GM20000 (cell line): ENCODE data around the gene GPRIN2.

Experiments
- DNase-seq: peaks from one replicate; pipeline ENCODE4 v3.0.0; 2012; ENCODE audit warnings: low spot score
- CTCF ChIP-seq: IDR thresholded peaks from 2 replicates; pipeline ENCODE4 v1.5.1; 2012; ENCODE audit warnings: mild to moderate bottlenecking, control low read depth; ENCODE audit errors: extremely low read depth, missing control alignments

Gene GPRIN2

DNA sequence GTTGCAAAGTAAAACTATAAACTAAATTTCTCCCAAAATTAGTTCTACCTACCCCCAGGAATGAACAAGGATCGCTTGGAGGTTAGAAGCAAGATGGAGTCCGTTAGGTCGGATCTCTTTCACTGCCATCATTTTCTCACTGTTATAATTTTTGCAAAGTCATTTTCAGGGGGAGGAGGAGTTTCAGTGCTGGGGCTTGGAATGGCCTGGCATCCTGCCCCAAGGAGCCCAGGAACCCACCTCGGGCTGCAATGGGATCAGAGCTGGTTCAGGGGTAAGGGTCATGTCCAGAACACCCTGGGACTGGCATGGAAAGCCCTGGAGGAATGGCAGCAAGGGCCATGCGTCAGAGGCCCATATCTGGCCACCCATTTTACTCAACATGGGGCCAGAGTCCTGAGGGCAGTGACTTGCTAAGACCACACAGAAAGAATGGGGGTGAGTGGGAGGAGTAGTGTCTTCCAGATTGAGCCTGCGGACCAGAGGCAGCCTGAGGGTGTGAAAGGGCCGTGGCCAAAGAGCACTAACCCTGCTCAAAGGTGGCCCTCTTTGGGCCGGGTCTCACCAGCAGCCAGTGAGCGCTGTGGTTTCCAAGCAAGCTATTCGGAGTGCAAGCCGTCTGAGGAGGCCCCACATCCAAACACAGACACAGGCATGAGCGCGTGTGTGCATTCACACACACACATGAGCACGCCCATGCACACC lies 31.8 kb downstream of the GPRIN2 start:
- no peak for TF ChIP-seq CTCF
- no peak for DNase-seq

GRCh38 chr10:46523962-46524471 lies 32.4 kb downstream of the GPRIN2 start:
- no peak for TF ChIP-seq CTCF
- no peak for DNase-seq

DNA sequence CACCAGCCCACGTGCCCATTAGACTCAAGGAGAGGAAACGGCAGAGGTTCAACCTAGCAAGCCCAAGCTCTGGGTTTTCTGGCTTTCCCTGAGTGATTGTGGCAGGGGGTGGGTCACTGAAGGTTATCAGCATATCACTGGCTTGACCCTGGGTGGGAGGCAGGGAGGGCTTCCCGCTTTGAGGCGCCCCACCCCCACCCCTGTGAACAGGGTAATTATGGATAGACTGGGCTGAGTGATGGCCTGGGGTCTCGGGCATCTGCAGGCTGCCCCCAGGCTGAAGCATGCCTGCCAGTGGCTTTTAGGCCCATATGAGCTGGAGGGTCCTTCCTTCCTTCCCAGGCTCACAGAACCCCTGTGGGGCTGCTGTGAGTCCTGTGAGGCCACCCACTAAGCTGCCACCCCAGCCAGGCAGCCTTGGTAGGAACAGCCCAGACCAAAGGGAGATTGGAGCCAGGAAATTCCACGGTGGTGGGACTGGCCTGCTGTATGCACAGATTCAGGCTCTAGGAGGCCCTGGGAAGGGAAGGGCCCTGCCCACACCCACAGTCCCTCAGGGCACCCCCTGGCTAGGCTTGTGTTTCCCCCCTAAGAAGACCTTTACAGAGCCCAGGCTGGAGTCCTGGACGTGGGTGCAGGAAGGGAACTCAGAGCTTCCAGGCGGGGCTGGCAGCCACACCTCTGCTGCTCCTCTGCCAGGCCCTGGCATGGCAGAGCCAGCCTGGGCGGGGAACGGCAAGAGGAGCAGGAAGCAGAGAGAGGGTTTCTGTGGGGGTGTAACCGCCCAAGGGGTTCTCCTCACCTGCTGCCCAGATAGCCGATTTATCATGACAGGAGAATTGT lies 33.1 kb downstream of the GPRIN2 start:
- no peak for DNase-seq
- TF ChIP-seq CTCF: no peak

GRCh38 chr10:46522295-46523118 lies 34.0 kb downstream of the GPRIN2 start:
- DNase-seq: no peak

DNA sequence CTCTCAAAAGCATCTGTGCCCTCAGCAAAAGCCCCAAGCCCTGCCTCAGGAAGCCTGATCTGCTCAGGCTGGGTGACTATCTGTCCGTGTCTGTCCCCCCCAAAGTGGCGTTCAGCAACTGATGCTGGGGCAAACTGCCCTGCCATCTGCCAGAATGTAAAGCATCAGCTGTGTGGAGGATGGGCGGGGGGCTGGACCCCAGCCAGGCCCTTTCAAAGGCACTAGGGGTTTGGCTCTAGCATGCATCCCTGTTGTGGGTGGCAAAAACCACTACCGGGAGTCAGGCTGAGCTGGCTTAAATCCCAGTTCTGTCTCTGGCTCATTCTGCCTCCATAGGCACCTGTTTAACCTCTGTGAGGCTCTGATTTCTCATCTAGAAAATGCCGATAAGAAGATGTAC lies 35.5 kb downstream of the GPRIN2 start:
- no peak for DNase-seq
- TF ChIP-seq CTCF: no peak

More at GRCh38 chr10:46522295-46523118, 34.0 kb downstream of the GPRIN2 start:
- no peak for TF ChIP-seq CTCF

DNA sequence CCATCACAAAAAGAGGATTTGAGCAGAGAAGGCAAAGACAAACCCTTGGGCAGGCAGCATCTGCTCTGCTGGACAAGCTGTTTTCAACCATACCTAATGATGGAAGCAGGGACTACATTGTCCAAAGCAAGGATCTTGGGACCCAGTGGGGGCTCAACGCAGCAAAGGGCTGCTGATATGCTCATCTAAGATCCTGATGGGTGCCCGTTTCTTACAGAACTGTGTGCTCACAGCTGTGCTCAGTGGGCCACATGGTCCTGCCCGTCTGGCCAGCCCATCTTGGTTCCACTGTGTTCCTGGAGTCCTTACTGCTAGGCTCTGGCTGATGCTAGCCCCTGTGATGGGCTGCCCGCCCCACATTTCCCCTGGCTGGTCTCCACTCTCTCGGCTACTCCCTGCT lies 36.1 kb downstream of the GPRIN2 start:
- no peak for TF ChIP-seq CTCF
- DNase-seq: no peak
